Trophoblast cell (in vitro differentiated cells and primary cell): Measurements from ENCODE around the gene ITIH6.
"Not testable (repeated sequence)": the region's sequence is repeated elsewhere in the genome, so short reads cannot be mapped to it uniquely, and the experiment has no call there.

ENCODE experiments used
- DNase-seq, 2 donors: peaks; one replicate each; pipeline ENCODE4 v3.0.0-alpha.2; 2016
- H2AFZ ChIP-seq: 2 replicates; pipeline ENCODE4 v1.6.1; 2013; ENCODE audit warnings: low read length, moderate library complexity, mild to moderate bottlenecking; ENCODE audit not compliant: insufficient read depth, poor library complexity
- H2AK5ac ChIP-seq: 2 replicates; pipeline ENCODE4 v1.6.1; 2013; ENCODE audit warnings: mild to moderate bottlenecking, low read length
- H2BK120ac ChIP-seq: 2 replicates; pipeline ENCODE4 v1.6.1; 2013; ENCODE audit warnings: low read length, mild to moderate bottlenecking, moderate library complexity; ENCODE audit not compliant: insufficient read depth, poor library complexity
- H2BK12ac ChIP-seq: 2 replicates; pipeline ENCODE4 v1.6.1; 2013; ENCODE audit warnings: mild to moderate bottlenecking, low read length, moderate library complexity
- H2BK5ac ChIP-seq: 2 replicates; pipeline ENCODE4 v1.6.1; 2013; ENCODE audit warnings: low read length, low read depth, moderate library complexity, mild to moderate bottlenecking; ENCODE audit not compliant: poor library complexity
- H3K14ac ChIP-seq: 2 replicates; pipeline ENCODE4 v1.6.1; 2013; ENCODE audit warnings: mild to moderate bottlenecking, low read length
- H3K18ac ChIP-seq: 2 replicates; pipeline ENCODE4 v1.6.1; 2013; ENCODE audit warnings: mild to moderate bottlenecking, low read length
- H3K23ac ChIP-seq: 2 replicates; pipeline ENCODE4 v1.6.1; 2013; ENCODE audit warnings: low read length
- H3K27ac ChIP-seq: 2 replicates; pipeline ENCODE4 v1.5.1; 2013; ENCODE audit warnings: low read depth, mild to moderate bottlenecking, inconsistent platforms, low read length, moderate library complexity
- H3K27me3 ChIP-seq: 2 replicates; pipeline ENCODE4 v1.6.1; 2013; ENCODE audit warnings: inconsistent platforms, mild to moderate bottlenecking, low read length, moderate library complexity; ENCODE audit not compliant: insufficient read depth
- H3K36me3 ChIP-seq, 2 experiments: 1 replicate in 1 of 2; 2 replicates in 1 of 2; pipeline ENCODE4 v1.6.1; 2013; ENCODE audit warnings: low read length in 2 of 2, mild to moderate bottlenecking in 2 of 2, moderate library complexity in 1 of 2; ENCODE audit not compliant: insufficient read depth in 2 of 2, control insufficient read depth in 1 of 2
- H3K4ac ChIP-seq: 2 replicates; pipeline ENCODE4 v1.6.1; 2013; ENCODE audit warnings: low read depth, mild to moderate bottlenecking, low read length, moderate library complexity
- H3K4me1 ChIP-seq, 2 experiments: 1 replicate in 1 of 2; 2 replicates in 1 of 2; pipeline ENCODE4 v1.6.1; 2013; ENCODE audit warnings: low read length in 2 of 2, mild to moderate bottlenecking in 2 of 2, moderate library complexity in 1 of 2; ENCODE audit not compliant: insufficient read depth in 2 of 2, control insufficient read depth in 1 of 2
- H3K4me2 ChIP-seq: 2 replicates; pipeline ENCODE4 v1.6.1; 2013; ENCODE audit warnings: inconsistent platforms, mild to moderate bottlenecking, low read length, moderate library complexity
- H3K4me3 ChIP-seq: 2 replicates; pipeline ENCODE4 v1.5.1; 2013; ENCODE audit warnings: mild to moderate bottlenecking, low read depth, low read length, inconsistent platforms
- H3K79me1 ChIP-seq: one replicate; pipeline ENCODE4 v1.6.1; 2013; ENCODE audit warnings: low read length
- H3K79me2 ChIP-seq: 2 replicates; pipeline ENCODE4 v1.6.1; 2013; ENCODE audit warnings: low read length, mild to moderate bottlenecking; ENCODE audit not compliant: control insufficient read depth, insufficient read depth, poor library complexity
- H3K9ac ChIP-seq: 2 replicates; pipeline ENCODE4 v1.6.1; 2013; ENCODE audit warnings: mild to moderate bottlenecking, low read length
- H3K9me3 ChIP-seq: 2 replicates; pipeline ENCODE4 v1.6.1; 2013; ENCODE audit warnings: low read depth, mild to moderate bottlenecking, control low read depth, inconsistent platforms, low read length; ENCODE audit not compliant: insufficient read depth
- H4K12ac ChIP-seq: 2 replicates; pipeline ENCODE4 v1.6.1; 2013; ENCODE audit warnings: low read depth, mild to moderate bottlenecking, low read length, moderate library complexity
- H4K8ac ChIP-seq: 2 replicates; pipeline ENCODE4 v1.6.1; 2013; ENCODE audit warnings: low read depth, mild to moderate bottlenecking, low read length, moderate library complexity
- H4K91ac ChIP-seq: one replicate; pipeline ENCODE4 v1.6.1; 2013; ENCODE audit warnings: low read depth, mild to moderate bottlenecking, low read length, moderate library complexity
- WGBS: extraction: QIAGEN DNeasy Blood & Tissue Kit; methylation state at CpG from one replicate; pipeline ENCODE4 v1.1.7; 2013; ENCODE audit warnings: missing lambda C conversion rate; ENCODE audit not compliant: insufficient read length, insufficient coverage; ENCODE audit errors: extremely low coverage; 5-methylcytosine and 5-hydroxymethylcytosine counted together

The ITIH6 gene

GRCh38 chrX:54745676-54746075, 52.4 kb downstream of the ITIH6 start:
- Histone ChIP-seq H2BK12ac (peak overlapping the region; percentile 44), H3K79me1 (peaks cover 23% of the 10 kb centered on the region), H2BK120ac (no peak overlapping the region), H2AFZ (no peak overlapping the region), H3K27ac (no peak overlapping the region), H4K91ac (peak overlapping the region; percentile 81), H3K9ac (no peak overlapping the region), H3K14ac (no peak overlapping the region), H3K9me3 (no peaks in the 10 kb centered on the region), H4K12ac (no peak overlapping the region), H2BK5ac (no peak overlapping the region), H3K4ac (no peak overlapping the region), H4K8ac (no peak overlapping the region), H3K27me3 (no peaks in the 10 kb centered on the region), H3K23ac (no peak overlapping the region), H3K18ac (no peak overlapping the region), H3K79me2 (no peaks in the 10 kb centered on the region), H3K4me2 (no peak overlapping the region), H3K4me1 (peaks cover 10 to 31% of the 10 kb centered on the region in 2 experiments), H2AK5ac (no peak overlapping the region), H3K4me3 (no peak overlapping the region), H3K36me3 (no peaks in the 10 kb centered on the region)
- DNase-seq, result no peak
- WGBS, result no CpG with 5 or more reads among the region's 2 CpGs

GRCh38 chrX:54738567-54738966, 59.5 kb downstream of the ITIH6 start:
- not testable (repeated sequence) for H3K23ac ChIP-seq

GRCh38 chrX:54736298-54736942, 61.6 kb downstream of the ITIH6 start:
- H3K27ac ChIP-seq, H3K4me3 ChIP-seq, H3K4me2 ChIP-seq, H2BK12ac ChIP-seq, H4K91ac ChIP-seq, H3K79me1 ChIP-seq, H2BK120ac ChIP-seq, H3K14ac ChIP-seq, H3K4me1 ChIP-seq, H3K18ac ChIP-seq, H3K27me3 ChIP-seq, H2AFZ ChIP-seq, H3K9ac ChIP-seq, H3K4ac ChIP-seq, H4K8ac ChIP-seq, H3K79me2 ChIP-seq, H3K9me3 ChIP-seq, H4K12ac ChIP-seq, H2BK5ac ChIP-seq, DNase-seq, H3K36me3 ChIP-seq, H2AK5ac ChIP-seq, H3K23ac ChIP-seq: not testable (repeated sequence)
- no CpG with 5 or more reads among the region's 36 CpGs for WGBS

More at GRCh38 chrX:54738567-54738966, 59.5 kb downstream of the ITIH6 start:
- H3K4me1 ChIP-seq, H3K4me3 ChIP-seq, H2BK5ac ChIP-seq, H3K9ac ChIP-seq, H3K27ac ChIP-seq, H3K18ac ChIP-seq, H4K12ac ChIP-seq, H2AFZ ChIP-seq, H3K27me3 ChIP-seq, H3K36me3 ChIP-seq, H3K4ac ChIP-seq, H2AK5ac ChIP-seq, H3K79me1 ChIP-seq, H3K14ac ChIP-seq, H3K9me3 ChIP-seq, H2BK120ac ChIP-seq, H3K79me2 ChIP-seq, H3K4me2 ChIP-seq, DNase-seq, H2BK12ac ChIP-seq, H4K8ac ChIP-seq, H4K91ac ChIP-seq: not testable (repeated sequence)
- no CpG with 5 or more reads among the region's 6 CpGs for WGBS

- H2AFZ ChIP-seq, result no peak overlapping the region
- no peak overlapping the region for H3K18ac ChIP-seq
- H2AK5ac ChIP-seq, result no peak overlapping the region
- no peak overlapping the region for H2BK5ac ChIP-seq
- H3K27me3 ChIP-seq, result no peaks in the 10 kb centered on the region
- no peaks in the 10 kb centered on the region for H3K79me1 ChIP-seq
- no peak overlapping the region for H3K23ac ChIP-seq
- H4K8ac ChIP-seq, result no peak overlapping the region
- no peak overlapping the region for H4K12ac ChIP-seq
- H3K36me3 ChIP-seq, result no peaks in the 10 kb centered on the region
- no peak overlapping the region for H3K14ac ChIP-seq
- no peaks in the 10 kb centered on the region for H3K79me2 ChIP-seq
- no peaks in the 10 kb centered on the region for H3K9me3 ChIP-seq
- no CpG with 5 or more reads among the region's 4 CpGs for WGBS
- H3K4ac ChIP-seq, result no peak overlapping the region
- H3K4me1 ChIP-seq, result no peaks in the 10 kb centered on the region
- no peak overlapping the region for H2BK12ac ChIP-seq
- H4K91ac ChIP-seq, result no peak overlapping the region
- no peak overlapping the region for H3K4me2 ChIP-seq
- H3K4me3 ChIP-seq, result no peak overlapping the region
- no peak overlapping the region for H3K9ac ChIP-seq
- no peak for DNase-seq
- no peak overlapping the region for H3K27ac ChIP-seq
- H2BK120ac ChIP-seq, result no peak overlapping the region
These were observed 76.6 kb downstream of the ITIH6 start for GRCh38 chrX:54721424-54721823.
